NK-92 (cell line): ENCODE data around the gene RBPMS2.
"Not testable (repeated sequence)": the region's sequence is repeated elsewhere in the genome, so short reads cannot be mapped to it uniquely, and the experiment has no call there.

Experiments used
- DNase-seq: peaks from one replicate; lab custom pipeline; 2025; ENCODE audit not compliant: unreplicated experiment; lab: John Stamatoyannopoulos, UW

The RBPMS2 gene

DNA sequence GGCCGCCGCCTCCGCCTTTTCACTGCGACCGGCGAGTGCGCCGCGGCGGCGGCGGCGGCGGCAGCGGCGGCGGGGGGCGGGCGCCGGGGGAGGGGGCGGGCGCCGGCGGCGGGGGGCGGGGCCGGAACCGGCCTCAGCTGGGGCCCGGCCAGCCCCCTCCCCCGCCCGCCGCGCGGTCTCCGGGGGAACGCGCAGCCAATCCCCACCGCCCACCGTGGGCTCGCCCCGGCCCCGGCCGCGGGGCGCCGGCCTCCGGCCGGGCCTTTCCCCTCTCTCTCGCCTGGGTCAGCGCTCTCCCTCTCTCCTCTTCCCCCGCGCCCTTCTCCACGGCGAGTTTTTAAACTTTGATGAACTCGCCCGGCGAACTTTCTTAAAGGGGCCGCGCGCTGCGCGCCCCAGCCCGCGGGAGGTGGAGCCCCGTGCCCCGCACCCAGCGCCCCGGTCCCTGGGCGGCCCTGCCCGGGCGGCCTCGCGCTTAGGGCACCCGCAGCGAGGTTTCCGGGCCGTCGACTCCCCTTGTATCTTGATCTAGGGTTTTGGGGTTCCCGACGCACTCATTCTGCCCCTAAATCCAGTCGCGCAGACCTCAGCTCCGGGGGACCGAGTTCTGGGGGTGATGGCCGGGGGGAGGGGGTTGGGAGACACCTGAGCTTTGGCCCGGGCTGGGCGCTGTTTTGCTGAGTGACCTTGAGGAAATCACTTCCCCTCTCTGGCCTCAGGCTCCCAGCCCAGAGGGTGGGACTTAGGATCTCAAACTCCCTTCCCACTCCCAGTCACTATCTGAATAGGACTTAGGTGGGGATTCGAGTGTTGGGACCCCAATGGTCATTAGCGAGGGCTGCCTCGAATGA, at the start of gene RBPMS2:
TSS of gene RBPMS2 (minus strand) at position 39 of the 851 bp plus-strand sequence. CDS start 270 bp downstream, outside the sequence.
- no peak for DNase-seq

DNA sequence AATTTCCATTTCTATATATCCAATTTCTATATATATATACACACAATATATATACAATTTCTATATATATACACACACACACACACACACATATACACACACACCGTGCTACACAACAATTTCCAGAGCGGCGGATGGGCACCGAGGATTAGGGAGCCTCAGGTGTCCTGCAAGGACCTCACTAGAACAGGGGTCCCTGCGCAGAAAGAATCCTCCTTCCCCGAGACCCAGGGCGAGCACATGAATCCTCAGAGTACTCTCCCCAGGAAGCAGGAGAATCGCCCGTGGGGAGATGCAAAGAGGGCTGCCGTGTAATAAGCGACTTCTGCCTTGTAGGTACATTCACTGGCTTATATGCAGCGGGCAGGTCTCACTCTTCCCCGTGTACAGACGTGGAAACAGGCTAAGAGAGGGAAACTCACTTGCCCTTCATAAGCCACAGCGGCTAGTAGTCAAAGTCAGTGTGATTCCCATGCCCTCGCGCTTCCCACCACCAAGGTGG, 49.6 kb upstream of the RBPMS2 start:
- DNase-seq, result no peak

DNA sequence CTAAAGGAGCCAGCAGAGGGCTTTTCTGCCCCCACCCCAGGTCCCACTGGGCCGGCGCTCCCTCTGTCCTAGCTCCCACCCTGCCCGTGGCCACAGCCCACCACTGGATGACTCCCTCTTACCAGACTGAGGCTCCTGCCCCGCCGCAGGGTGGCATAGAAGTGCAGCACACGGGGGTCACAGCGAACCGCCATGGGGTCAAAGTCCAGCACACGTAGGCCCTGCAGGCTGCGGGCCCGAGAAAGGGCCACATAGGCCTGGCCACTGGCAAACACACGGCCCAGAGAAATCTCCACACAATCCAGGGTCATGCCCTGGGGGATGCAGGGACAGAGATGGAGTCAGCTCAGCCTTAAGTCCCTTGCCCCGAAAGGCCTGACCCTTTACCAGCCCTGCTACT, 41.1 kb upstream of the RBPMS2 start:
- DNase-seq, result no peak

DNA sequence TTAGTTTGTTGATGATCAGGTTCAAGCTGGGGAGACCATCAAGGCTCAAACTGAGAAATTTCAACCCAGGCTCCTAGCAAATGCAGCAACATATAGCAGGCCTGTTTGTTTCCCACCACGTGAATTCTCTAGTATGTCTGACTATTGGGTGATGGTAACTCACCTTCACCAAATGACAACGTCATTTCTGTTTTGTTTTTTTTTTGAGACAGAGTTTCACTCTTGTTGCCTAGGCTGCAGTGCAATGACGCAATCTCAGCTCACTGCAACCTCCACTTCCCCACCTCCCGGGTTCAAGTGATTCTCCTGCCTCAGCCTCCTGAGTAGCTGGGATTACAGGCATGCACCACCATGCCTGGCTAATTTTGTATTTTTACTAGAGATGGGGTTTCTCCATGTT, 39.6 kb upstream of the RBPMS2 start:
- not testable (repeated sequence) for DNase-seq

DNA sequence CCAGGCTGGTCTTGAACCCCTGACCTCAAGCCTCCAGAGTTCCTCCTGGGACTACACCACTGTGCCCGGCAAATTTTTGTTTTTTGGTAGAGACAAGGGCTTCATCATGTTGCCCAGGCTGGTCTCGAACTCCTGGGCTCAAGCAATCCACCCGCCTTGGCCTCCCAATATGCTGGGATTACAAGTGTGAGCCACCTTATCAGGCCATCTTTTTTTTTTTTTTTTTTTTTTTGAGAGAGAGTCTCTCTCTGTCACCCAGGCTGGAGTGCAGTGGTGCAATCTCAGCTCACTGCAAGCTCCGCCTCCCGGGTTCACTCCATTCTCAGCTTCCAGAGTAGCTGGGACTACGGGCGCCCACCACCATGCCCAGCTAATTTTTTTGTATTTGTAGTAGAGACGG, 38.9 kb upstream of the RBPMS2 start:
- not testable (repeated sequence) for DNase-seq

DNA sequence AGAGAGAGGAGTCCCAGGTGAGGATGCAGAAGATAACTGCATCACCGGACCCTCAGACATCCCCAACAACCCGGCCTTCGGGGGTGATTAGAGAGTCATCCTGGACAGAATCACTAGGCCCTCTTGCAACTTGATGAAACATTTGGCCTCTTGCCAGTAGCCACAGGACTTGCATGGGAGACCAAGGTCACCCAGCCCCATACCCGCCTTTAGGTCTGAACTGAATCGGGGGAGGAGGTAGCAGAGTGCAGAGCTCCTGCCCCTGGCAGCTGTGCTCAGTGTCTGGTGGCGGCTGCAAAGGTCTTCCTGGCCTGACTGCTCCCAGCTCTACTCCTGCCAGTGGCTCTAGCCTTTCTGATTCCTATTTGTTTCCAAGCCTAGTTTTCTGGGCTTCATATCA, 37.7 kb upstream of the RBPMS2 start:
- DNase-seq, result no peak

DNA sequence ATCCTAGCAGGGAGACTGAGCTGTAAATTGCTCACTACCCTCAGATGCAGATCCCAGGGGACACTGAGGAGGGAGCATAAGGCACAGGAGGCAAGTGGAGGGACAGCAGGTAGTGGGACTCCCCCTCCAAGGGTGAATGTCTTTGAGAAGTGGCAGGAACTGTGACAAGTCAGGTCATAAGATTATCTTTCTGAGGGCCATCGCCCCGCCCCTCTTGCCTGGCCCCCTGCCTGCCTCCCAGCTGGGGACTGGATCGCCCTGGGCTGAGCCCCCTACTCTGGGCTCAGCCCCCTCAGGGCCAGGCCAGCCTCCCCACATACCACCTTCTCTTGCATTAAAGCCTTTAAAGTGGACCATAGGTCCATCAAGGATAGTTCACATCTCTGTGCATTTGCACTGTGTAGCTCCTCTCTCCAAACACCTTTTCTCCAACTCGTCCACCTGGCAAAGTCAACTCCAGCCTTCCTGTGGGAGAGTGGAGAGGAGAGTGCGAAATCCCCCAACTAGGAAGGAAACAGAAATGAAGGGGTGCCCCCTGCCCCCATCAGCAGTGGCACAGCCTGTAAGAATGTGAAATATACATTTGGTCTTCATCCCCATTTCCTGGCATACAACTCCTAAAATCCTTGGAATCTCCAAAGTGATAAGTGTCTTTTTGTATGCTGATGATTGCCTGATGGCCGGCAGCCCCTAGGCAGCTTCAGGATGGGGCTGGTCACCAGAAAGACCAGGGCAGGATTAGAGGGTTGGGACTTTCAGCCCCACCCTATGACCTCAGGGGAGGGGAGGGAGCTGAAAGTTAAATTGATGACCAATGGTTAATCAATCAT, 35.3 kb upstream of the RBPMS2 start:
- no peak for DNase-seq

DNA sequence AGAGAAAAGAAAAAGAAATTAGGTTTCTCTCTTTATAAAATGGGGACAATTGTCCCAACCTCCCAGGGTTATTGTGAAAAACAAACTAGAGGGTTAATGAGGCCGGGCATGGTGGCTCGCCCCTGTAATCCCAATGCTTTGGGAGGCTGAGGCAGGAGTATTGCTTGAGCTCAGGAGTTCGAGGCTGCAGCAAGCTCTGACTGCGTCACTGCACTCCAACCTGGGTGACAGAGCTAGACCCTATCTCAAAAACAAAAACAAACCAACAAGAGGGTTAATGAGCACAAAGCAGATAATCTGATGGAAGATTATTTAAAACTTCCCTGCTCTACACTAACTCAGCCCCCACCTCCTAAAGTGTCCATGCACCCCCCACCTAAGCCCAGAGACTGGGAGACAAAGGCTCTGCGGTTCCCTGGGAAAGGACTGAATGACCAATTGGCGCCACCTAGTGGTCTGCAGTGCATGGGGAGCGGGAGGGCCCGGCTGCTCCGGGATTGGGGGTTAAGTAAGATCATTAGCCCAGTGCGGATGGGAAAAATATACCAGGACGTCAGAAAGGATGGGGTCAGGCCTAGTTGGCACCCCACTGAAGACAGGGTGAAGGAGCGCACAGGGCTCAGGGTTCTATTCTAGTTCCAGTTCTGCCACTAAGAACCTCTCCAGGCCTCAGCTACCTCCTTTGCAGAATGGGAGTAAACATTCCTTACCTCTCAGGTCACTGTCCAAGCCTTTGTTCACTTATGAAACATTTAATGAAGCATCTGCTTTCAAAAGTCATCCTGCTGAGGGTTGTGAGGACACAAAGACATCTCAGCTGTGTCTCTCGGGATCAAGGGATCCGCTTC, 34.5 kb upstream of the RBPMS2 start:
- DNase-seq, result no peak

DNA sequence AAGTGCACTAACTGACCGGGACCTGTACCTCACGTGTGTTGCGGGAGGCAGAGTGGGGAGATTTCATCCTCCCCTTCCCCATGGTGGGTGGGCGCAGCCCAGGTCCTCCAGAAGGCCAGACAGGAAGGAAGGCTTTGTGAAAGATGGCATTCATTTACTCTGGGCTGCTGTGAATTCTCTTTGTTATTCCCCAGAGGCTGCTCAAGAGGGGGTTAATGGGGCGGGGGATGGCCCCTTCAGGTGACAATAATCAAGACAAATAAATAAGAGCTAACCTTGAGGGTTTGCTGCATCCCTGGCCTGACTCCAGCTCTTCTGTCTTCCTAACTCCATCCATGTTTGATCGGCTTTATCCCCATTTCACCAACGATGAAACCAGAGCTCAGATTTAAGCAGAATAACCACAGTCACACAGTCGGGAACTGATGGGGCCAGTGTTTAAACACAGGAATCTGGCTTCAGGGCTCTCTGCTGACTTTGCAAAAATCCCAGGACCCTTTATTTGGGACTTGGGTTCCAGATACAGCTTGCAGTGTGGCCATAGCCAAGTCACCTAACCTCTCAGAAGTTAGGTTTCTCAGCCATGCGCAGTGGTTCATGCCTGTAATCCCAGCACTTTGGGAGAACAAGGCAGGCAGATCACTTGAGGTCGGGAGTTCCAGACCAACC, 33.5 kb upstream of the RBPMS2 start:
- DNase-seq, result no peak

DNA sequence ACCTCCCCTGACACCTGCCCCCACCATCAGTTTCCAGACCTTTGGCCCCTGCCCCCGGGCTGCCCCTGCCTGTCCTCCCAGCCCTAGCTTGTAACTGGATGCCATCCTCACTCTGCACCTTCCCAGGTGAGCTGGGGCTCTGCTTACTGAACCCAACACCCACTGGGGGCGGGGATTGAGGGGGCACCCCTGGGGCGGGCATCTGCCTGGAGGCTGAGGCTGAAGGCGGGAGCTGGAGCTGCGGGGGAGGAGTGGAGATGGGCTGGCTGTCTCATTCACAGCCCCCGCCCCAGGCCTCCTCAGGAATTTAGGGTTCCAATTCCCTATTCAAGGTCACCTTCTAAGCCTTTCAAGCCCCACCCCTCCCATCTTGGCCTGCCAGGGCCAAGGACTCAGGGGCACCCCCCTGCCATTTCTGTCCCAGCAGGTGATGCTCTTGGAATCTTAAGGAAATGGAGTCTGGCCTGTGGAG, 32.4 kb upstream of the RBPMS2 start:
- no peak for DNase-seq

DNA sequence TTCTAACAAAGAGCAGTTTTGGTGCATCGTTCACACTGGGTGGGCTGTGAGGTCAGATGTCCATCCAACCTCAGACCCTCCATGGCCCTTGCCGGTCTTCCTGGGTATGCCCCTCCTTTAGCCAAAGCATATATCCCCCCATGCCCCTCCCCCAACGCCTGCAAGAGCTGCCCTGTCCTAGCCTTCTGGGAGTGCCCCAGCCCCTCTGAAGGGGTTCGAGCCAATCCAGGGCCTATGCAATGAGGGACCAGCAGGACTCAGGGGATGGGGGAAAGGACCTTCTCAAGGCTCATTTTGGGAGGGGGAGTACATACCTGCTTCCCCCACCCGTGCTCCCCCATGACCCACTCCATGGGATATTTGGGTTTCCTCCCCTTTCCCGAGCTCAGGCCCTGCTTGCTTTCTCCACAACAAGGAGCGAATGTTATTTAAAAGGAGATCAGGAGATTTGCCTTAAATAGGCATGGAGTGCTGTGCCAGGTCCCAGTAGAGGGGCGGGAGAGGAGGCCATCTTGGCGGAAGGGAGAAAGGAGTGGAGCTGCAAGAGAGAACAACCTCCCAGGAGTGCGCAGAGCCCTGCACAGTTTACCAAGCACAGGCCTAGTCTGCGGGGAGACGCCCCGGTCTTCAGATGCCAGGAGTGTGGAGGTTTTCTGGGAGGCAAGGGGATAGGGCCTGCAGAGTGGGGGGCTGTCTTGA, 31.8 kb upstream of the RBPMS2 start:
- no peak for DNase-seq

DNA sequence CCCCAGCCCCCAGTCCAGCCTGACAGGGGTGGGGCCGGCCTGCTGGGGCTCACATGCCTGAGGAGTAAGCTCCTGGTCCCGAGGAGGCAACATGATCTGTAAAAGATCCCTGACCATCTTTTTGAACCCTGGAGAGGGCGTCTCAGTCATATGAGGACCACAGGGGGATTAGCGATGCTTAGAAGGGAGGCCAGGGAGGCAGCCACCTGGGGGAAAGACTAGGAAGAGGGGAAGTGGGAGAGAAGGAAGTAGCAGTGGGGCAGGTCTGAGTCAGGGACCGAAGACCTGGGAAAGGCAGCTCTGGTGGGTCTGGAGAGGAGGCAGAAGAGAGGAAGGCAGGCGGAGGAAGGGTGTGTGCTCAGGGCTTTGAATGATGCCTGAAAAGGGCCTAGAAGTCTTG, 31.1 kb upstream of the RBPMS2 start:
- DNase-seq, result no peak

DNA sequence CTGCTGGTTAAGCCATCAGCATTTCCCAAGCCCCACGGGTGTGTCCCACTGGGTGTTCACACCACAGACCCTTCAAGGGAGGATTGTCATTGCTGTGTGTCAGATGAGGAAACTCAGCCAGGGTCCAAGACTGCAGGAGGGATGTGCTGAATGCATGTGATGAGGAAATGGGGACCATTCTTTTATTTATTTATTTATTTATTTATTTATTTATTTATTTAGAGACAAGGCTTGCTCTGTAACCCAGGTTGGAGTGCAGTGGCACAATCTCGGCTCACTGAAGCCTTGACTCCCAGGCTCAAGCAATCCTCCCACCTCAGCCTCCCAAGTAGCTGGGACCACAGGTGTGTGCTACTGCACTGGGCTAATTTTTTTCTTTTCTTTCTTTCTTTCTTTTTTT, 29.2 kb upstream of the RBPMS2 start:
- DNase-seq, result no peak

DNA sequence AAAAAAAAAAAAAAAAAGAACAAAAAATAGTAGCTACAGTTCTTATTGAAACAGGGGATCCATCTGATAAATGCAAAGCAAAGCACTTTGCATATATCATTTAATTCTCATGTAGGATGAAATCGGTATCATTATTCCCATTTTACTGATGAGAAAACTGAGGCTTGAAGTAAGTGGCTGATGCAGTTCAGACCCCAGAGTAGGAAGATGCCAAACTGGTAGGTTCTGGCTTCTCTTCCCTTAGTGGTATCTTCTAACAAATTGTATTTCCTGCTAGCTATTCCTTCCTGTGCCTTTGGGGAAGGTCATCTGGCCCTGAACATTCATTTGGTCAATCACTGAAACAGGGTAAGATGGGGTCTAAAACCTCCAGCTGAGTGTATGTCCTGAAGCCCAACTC, 28.1 kb upstream of the RBPMS2 start:
- DNase-seq, result no peak

DNA sequence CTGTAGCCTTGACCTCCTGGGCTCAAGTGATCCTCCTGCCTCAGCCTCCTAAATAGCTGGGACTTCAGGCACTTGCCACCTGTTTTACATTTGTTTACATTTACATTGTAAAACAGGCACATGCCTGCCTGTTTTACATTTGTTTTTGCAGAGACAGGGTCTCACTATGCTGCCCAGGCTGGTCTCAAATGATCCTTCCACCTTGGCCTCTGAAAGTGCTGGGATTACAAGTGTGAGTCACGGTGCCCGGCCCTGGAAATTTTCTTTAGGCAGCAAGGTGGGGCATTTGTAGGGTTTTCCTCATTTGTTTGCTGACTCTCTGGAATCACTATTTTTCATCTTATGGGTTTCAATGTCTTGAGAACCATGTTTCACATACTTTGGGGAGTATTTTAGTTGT, 25.1 kb upstream of the RBPMS2 start:
- no peak for DNase-seq

DNA sequence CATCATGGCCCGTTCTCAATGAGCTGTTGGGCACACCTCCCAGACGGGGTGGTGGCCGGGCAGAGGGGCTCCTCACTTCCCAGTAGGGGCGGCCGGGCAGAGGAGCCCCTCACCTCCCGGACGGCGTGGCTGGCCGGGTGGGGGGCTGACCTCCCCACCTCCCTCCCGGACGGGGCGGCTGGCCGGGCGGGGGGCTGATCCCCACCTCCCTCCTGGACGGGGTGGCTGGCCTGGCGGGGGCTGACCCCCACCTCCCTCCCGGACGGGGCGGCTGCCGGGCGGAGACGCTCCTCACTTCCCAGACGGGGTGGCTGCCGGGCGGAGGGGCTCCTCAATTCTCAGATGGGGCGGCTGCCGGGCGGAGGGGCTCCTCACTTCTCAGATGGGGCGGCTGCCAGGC, 23.5 kb upstream of the RBPMS2 start:
- DNase-seq, result not testable (repeated sequence)

DNA sequence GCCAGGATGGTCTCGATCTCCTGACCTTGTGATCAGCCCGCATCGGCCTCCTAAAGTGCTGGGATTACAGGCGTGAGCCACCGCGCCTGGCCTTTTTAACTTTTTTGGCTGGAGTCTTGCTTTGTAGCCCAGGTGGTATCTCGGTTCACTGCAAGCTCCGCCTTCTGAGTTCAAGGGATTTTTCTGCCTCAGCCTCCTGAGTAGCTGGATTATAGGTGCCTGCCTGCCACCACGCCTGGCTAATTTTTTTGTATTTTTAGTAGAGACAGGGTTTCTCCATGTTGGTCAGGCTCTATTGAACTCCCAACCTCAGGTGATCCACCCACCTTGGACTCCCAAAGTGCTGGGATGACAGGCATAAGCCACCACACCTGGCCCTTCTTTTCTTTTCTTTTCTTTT, 20.5 kb upstream of the RBPMS2 start:
- DNase-seq, result not testable (repeated sequence)

DNA sequence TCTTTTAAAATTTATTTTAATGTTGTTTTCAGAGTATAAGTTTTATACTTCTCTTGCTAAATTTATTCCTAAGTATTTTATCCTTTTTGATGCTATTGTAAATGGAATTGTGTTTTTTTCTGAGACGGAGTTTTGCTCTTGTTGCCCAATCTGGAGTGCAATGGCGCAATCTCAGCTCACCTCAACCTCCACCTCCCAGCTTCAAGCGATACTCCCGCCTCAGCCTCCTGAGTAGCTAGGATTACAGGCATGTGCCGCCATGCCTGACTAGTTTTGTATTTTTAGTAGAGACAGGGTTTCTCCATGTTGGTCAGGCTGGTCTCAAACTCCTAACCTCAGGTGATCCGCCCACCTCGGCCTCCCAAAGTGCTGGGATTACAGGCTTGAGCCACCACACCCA, 19.9 kb upstream of the RBPMS2 start:
- DNase-seq, result not testable (repeated sequence)

DNA sequence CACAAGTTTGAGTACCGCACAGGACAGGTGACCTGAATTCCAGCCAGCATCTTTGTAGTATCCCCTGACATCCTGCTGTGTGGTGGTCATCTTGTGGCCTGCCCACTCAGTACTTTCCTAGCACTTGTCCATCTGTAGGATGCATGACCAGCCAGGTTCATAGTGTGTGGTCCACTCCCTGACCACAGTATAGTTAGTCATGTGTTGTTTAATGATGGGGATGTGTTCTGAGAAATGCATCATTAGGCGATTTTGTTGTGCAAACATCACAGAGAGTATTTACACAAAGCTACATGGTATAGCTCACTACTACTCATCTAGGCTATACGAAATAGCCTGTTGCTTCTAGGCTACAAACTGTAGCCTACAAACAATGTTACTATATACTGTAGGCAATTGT, 16.9 kb upstream of the RBPMS2 start:
- DNase-seq, result no peak

DNA sequence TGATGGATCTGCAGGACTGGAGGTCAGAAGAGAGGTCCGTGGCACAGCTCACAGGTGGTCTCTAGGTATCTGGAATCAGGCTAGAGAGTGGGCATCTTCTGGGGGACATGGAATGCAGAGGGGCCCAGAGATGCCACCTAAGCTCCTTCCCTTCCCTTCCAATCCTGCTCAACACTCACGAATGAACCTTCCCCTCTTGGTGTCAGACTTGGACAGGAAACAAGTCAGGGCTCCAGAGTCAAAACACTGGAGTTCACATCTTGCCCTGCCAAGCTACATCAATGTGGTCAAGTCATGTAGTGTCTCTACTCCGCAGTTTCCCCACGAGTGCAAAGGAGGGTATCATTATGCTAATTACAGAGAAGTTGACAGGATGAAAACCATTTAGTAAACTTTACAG, 16.0 kb upstream of the RBPMS2 start:
- DNase-seq, result no peak
